HepG2 (cell line): Measurements from ENCODE around the gene POLE4. TPM values are rescaled to one million over a fixed set of nuclear protein-coding genes. Genes with fewer than 3 reads are reported as not detected.

Experiments used
- ESRRA ChIP-seq: sonication (generic); formaldehyde crosslinking; IDR thresholded peaks from 2 replicates; pipeline ENCODE4 v1.5.1; 2020; ENCODE audit warnings: mild to moderate bottlenecking, low read depth, missing genetic modification reagents
- GPN1 ChIP-seq: sonication (generic); formaldehyde crosslinking; IDR thresholded peaks from 2 replicates; pipeline ENCODE4 v1.5.1; 2020; ENCODE audit warnings: missing genetic modification reagents, borderline replicate concordance
- KDM5B ChIP-seq: sonication (generic); formaldehyde crosslinking; IDR thresholded peaks from 2 replicates; pipeline ENCODE4 v1.4.0; 2020; ENCODE audit warnings: missing genetic modification reagents, mild to moderate bottlenecking, borderline replicate concordance
- KMT2A ChIP-seq: sonication (generic); formaldehyde crosslinking; IDR thresholded peaks from 2 replicates; pipeline ENCODE4 v1.4.0; 2020; ENCODE audit warnings: missing genetic modification reagents
- NFE2L2 ChIP-seq: fragments of 150-350 bp; IDR thresholded peaks from 2 replicates; pipeline ENCODE4 v1.6.1; 2014; ENCODE audit warnings: low read length
- RFX1 ChIP-seq: fragments of 450-650 bp; IDR thresholded peaks from 2 replicates; pipeline ENCODE4 v1.6.1; 2017
- TBX3 ChIP-seq: fragments of 450-650 bp; IDR thresholded peaks from 2 replicates; pipeline ENCODE4 v1.6.1; 2017; ENCODE audit warnings: antibody characterized with exemption, mild to moderate bottlenecking, inconsistent platforms, borderline replicate concordance
- TSC22D2 ChIP-seq: sonication (generic); formaldehyde crosslinking; IDR thresholded peaks from 2 replicates; pipeline ENCODE4 v1.5.1; 2020; ENCODE audit warnings: missing genetic modification reagents, mild to moderate bottlenecking, borderline replicate concordance
- ZMAT3 ChIP-seq: sonication (generic); formaldehyde crosslinking; conservative IDR thresholded peaks from 2 replicates; pipeline ENCODE4 v1.7.0; 2021; ENCODE audit warnings: missing genetic modification reagents
- ZMYM2 ChIP-seq: sonication (generic); formaldehyde crosslinking; IDR thresholded peaks from 2 replicates; pipeline ENCODE4 v1.8.0; 2022; ENCODE audit warnings: mild to moderate bottlenecking, missing genetic modification reagents
- ZNF547 ChIP-seq: sonication (generic); formaldehyde crosslinking; IDR thresholded peaks from 2 replicates; pipeline ENCODE4 v1.5.1; 2020; ENCODE audit warnings: mild to moderate bottlenecking, missing genetic modification reagents
- ZNF616 ChIP-seq: sonication (generic); formaldehyde crosslinking; IDR thresholded peaks from 2 replicates; pipeline ENCODE4 v1.5.0; 2020; ENCODE audit warnings: low read depth, mild to moderate bottlenecking, missing genetic modification reagents
- ZNF737 ChIP-seq: sonication (generic); formaldehyde crosslinking; IDR thresholded peaks from 2 replicates; pipeline ENCODE4 v1.5.0; 2020; ENCODE audit warnings: missing genetic modification reagents, mild to moderate bottlenecking, borderline replicate concordance
- polyA plus RNA-seq, 8 experiments: library from polyadenylated mRNA; depleted of rRNA in 3 of 8; stranded (reverse) in 7 of 8; unstranded in 1 of 8; fragments of >200 nt; fragmentation: Illumina TruSeq in 4 of 8; extraction: Trizol in 4 of 8; gene quantifications; 2 replicates each; pipeline versions ENCODE4 v1.2.1 to v1.2.3, GENCODE V29; 2011 to 2016; ENCODE audit warnings: low read depth in 4 of 8, missing spikeins in 1 of 8, mixed read lengths in 1 of 8; ENCODE audit not compliant: insufficient read depth in 1 of 8
- total RNA-seq, 5 experiments: library from RNA; depleted of rRNA; stranded (reverse); fragments of >200 nt; fragmentation: Illumina TruSeq; extraction: Trizol; gene quantifications; 2 replicates each; pipeline ENCODE4 v1.2.3, GENCODE V29; 2016; ENCODE audit warnings: low read depth in 1 of 5
- TF ChIP-seq, protein P1 (sequence below), 2 experiments: fragments of 450-650 bp in 1 of 2; sonication (generic) in 1 of 2; formaldehyde crosslinking; IDR thresholded peaks; 2 replicates each; pipeline versions ENCODE4 v1.5.0 to v1.8.0; 2020 to 2022; ENCODE audit warnings: mild to moderate bottlenecking in 1 of 2, missing genetic modification reagents in 1 of 2
- TF ChIP-seq, protein P2 (sequence below): sonication (generic); formaldehyde crosslinking; IDR thresholded peaks from 2 replicates; pipeline ENCODE4 v1.4.0; 2020; ENCODE audit warnings: missing genetic modification reagents, borderline replicate concordance
- TF ChIP-seq, protein P3 (sequence below): IDR thresholded peaks from 2 replicates; pipeline ENCODE4 v1.6.1; 2012; ENCODE audit warnings: inconsistent platforms
- TF ChIP-seq, protein P4 (sequence below): sonication (generic); formaldehyde crosslinking; IDR thresholded peaks from 2 replicates; pipeline ENCODE4 v1.5.1; 2020; ENCODE audit warnings: mild to moderate bottlenecking, missing genetic modification reagents, moderate library complexity
- TF ChIP-seq, protein P5 (sequence below): sonication (generic); formaldehyde crosslinking; conservative IDR thresholded peaks from 2 replicates; pipeline ENCODE4 v1.4.0; 2020; ENCODE audit warnings: mild to moderate bottlenecking, missing genetic modification reagents, moderate library complexity
- TF ChIP-seq, protein P6 (sequence below): sonication (generic); formaldehyde crosslinking; IDR thresholded peaks from 2 replicates; pipeline ENCODE4 v1.4.0; 2020; ENCODE audit warnings: missing genetic modification reagents, mild to moderate bottlenecking, borderline replicate concordance

Gene POLE4
- total and polyA plus RNA-seq, 2 of the 13 experiments (the other 11 are each of a cell fraction or from before 2014, with no cell fraction given) = 106 to 116 TPM

DNA sequence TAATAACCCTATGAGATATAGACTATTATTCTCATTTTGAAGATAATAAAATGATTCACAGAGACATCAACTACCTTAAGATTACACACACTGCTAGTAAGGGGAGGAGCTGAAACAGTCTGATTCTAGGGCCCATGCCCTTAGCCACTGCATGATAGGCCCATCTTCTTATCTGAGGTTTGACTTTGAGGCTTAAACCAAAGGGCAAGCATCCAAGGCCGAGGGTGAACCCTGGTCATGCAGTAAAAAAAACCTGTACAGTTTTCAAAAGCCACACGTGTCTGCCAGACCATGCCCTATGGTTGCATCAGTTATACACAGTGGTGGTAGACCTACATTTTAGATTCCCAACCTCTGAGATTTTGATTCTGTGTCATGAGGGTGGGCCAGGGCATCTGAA, 44.8 kb downstream of the POLE4 start (continued):
- TF ChIP-seq, protein P1, sequence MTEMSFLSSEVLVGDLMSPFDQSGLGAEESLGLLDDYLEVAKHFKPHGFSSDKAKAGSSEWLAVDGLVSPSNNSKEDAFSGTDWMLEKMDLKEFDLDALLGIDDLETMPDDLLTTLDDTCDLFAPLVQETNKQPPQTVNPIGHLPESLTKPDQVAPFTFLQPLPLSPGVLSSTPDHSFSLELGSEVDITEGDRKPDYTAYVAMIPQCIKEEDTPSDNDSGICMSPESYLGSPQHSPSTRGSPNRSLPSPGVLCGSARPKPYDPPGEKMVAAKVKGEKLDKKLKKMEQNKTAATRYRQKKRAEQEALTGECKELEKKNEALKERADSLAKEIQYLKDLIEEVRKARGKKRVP (CRISPR knock-in tag; IDR thresholded peaks at IDR 0.05) = peak in 1 of 2 experiments; percentile 20; a peak in 1 of 4 replicates
- TF ChIP-seq GPN1 (CRISPR knock-in tag) = no peak
- TF ChIP-seq ZNF616 (CRISPR knock-in tag) = no peak
- TF ChIP-seq ZNF737 (CRISPR knock-in tag) = no peak
- TF ChIP-seq, protein P2, sequence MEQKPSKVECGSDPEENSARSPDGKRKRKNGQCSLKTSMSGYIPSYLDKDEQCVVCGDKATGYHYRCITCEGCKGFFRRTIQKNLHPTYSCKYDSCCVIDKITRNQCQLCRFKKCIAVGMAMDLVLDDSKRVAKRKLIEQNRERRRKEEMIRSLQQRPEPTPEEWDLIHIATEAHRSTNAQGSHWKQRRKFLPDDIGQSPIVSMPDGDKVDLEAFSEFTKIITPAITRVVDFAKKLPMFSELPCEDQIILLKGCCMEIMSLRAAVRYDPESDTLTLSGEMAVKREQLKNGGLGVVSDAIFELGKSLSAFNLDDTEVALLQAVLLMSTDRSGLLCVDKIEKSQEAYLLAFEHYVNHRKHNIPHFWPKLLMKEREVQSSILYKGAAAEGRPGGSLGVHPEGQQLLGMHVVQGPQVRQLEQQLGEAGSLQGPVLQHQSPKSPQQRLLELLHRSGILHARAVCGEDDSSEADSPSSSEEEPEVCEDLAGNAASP (CRISPR knock-in tag) = no peak
- TF ChIP-seq ZMAT3 (CRISPR knock-in tag) = 0 out of 2 replicates have a peak, but pooled peaks have one; percentile 29
- TF ChIP-seq TSC22D2 = no peak
- TF ChIP-seq ZMYM2 (CRISPR knock-in tag) = 0 out of 2 replicates have a peak, but pooled peaks have one; percentile 50
- TF ChIP-seq NFE2L2 = no peak
- TF ChIP-seq, protein P3, sequence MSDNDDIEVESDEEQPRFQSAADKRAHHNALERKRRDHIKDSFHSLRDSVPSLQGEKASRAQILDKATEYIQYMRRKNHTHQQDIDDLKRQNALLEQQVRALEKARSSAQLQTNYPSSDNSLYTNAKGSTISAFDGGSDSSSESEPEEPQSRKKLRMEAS = peak; percentile 59
- TF ChIP-seq, protein P4, sequence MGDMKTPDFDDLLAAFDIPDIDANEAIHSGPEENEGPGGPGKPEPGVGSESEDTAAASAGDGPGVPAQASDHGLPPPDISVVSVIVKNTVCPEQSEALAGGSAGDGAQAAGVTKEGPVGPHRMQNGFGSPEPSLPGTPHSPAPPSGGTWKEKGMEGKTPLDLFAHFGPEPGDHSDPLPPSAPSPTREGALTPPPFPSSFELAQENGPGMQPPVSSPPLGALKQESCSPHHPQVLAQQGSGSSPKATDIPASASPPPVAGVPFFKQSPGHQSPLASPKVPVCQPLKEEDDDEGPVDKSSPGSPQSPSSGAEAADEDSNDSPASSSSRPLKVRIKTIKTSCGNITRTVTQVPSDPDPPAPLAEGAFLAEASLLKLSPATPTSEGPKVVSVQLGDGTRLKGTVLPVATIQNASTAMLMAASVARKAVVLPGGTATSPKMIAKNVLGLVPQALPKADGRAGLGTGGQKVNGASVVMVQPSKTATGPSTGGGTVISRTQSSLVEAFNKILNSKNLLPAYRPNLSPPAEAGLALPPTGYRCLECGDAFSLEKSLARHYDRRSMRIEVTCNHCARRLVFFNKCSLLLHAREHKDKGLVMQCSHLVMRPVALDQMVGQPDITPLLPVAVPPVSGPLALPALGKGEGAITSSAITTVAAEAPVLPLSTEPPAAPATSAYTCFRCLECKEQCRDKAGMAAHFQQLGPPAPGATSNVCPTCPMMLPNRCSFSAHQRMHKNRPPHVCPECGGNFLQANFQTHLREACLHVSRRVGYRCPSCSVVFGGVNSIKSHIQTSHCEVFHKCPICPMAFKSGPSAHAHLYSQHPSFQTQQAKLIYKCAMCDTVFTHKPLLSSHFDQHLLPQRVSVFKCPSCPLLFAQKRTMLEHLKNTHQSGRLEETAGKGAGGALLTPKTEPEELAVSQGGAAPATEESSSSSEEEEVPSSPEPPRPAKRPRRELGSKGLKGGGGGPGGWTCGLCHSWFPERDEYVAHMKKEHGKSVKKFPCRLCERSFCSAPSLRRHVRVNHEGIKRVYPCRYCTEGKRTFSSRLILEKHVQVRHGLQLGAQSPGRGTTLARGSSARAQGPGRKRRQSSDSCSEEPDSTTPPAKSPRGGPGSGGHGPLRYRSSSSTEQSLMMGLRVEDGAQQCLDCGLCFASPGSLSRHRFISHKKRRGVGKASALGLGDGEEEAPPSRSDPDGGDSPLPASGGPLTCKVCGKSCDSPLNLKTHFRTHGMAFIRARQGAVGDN (CRISPR knock-in tag) = no peak
- TF ChIP-seq, protein P5, sequence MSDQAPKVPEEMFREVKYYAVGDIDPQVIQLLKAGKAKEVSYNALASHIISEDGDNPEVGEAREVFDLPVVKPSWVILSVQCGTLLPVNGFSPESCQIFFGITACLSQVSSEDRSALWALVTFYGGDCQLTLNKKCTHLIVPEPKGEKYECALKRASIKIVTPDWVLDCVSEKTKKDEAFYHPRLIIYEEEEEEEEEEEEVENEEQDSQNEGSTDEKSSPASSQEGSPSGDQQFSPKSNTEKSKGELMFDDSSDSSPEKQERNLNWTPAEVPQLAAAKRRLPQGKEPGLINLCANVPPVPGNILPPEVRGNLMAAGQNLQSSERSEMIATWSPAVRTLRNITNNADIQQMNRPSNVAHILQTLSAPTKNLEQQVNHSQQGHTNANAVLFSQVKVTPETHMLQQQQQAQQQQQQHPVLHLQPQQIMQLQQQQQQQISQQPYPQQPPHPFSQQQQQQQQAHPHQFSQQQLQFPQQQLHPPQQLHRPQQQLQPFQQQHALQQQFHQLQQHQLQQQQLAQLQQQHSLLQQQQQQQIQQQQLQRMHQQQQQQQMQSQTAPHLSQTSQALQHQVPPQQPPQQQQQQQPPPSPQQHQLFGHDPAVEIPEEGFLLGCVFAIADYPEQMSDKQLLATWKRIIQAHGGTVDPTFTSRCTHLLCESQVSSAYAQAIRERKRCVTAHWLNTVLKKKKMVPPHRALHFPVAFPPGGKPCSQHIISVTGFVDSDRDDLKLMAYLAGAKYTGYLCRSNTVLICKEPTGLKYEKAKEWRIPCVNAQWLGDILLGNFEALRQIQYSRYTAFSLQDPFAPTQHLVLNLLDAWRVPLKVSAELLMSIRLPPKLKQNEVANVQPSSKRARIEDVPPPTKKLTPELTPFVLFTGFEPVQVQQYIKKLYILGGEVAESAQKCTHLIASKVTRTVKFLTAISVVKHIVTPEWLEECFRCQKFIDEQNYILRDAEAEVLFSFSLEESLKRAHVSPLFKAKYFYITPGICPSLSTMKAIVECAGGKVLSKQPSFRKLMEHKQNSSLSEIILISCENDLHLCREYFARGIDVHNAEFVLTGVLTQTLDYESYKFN (CRISPR knock-in tag) = 0 out of 2 replicates have a peak, but pooled peaks have one; percentile 29
- TF ChIP-seq TBX3 = no peak
- TF ChIP-seq ESRRA (CRISPR knock-in tag) = peak; percentile 66; the same call in 1 of the 2 replicates
- no peak for TF ChIP-seq RFX1
- TF ChIP-seq, protein P6, sequence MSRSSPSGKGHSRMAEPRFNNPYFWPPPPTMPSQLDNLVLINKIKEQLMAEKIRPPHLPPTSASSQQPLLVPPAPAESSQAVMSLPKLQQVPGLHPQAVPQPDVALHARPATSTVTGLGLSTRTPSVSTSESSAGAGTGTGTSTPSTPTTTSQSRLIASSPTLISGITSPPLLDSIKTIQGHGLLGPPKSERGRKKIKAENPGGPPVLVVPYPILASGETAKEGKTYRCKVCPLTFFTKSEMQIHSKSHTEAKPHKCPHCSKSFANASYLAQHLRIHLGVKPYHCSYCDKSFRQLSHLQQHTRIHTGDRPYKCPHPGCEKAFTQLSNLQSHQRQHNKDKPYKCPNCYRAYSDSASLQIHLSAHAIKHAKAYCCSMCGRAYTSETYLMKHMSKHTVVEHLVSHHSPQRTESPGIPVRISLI (CRISPR knock-in tag) = peak; percentile 68; the same call in 1 of the 2 replicates
- TF ChIP-seq KMT2A (CRISPR knock-in tag) = no peak
- no peak for TF ChIP-seq ZNF547
- no peak for TF ChIP-seq KDM5B
